ENCODE results near the gene APOD.

Gene APOD

DNA sequence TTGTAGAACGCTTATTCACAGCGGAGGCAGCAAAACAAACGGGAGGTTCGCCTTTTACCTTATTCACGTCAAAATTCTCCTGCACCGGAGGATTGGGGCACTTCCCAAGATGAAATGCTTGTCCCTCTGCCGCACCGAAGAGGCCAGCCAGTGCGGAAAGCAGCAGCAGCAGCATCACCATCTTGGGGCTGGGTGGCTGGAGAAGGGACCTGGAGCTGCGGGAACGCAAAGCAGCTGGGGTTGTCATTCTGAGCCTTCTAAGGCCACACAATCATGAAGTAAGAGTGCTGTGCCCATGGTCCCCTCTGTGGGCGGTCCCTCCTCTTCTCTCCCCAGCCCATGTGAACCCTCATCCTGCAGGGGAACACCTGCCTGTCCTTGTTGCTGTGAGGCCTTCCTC lies 4.5 kb downstream of the APOD start:
- H3K27me3 Mint-ChIP-seq: no peaks in the 10 kb centered on the region
- H3K4me1 Mint-ChIP-seq (ENCODE audit: low read depth): peaks cover 11% of the 10 kb centered on the region
- H3K27ac Mint-ChIP-seq: no peak overlapping the region
- H3K4me3 Mint-ChIP-seq: no peak overlapping the region
- no peaks in the 10 kb centered on the region for H3K36me3 Mint-ChIP-seq (ENCODE audit: low read depth)
- H3K9me3 Mint-ChIP-seq: no peaks in the 10 kb centered on the region

DNA sequence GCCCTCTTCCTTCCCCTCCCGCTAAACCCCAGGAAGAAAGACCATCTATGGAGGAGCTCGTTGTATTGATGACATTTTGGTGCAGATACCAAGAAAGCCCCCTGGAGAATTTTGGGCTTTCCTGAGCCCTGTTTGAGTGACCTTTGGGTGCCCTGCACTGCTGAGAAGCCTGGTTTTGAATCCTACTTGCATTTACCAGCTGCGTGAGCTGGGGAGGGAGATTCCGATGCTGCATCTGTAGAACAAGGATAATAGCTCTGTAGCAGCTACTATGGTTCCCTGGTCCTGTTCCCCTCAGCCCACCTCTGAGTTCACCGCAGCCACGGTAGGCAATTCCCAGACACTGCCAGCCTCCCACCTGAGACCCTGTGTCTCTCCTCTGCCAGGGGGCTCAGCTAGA lies 5.2 kb downstream of the APOD start:
- peaks cover 8% of the 10 kb centered on the region for H3K4me1 Mint-ChIP-seq (ENCODE audit: low read depth)
- no peak overlapping the region for H3K27ac Mint-ChIP-seq
- H3K9me3 Mint-ChIP-seq: no peaks in the 10 kb centered on the region
- no peaks in the 10 kb centered on the region for H3K36me3 Mint-ChIP-seq (ENCODE audit: low read depth)
- H3K27me3 Mint-ChIP-seq: no peaks in the 10 kb centered on the region
- H3K4me3 Mint-ChIP-seq: no peak overlapping the region

- H3K4me3 Mint-ChIP-seq: no peak overlapping the region
- H3K4me1 Mint-ChIP-seq (ENCODE audit: low read depth): peaks cover 8% of the 10 kb centered on the region
- H3K27ac Mint-ChIP-seq: no peak overlapping the region
- H3K36me3 Mint-ChIP-seq (ENCODE audit: low read depth): no peaks in the 10 kb centered on the region
- H3K27me3 Mint-ChIP-seq: no peaks in the 10 kb centered on the region
- H3K9me3 Mint-ChIP-seq: no peaks in the 10 kb centered on the region
These were observed 6.0 kb downstream of the APOD start for GRCh38 chr3:195577645-195578177.

DNA sequence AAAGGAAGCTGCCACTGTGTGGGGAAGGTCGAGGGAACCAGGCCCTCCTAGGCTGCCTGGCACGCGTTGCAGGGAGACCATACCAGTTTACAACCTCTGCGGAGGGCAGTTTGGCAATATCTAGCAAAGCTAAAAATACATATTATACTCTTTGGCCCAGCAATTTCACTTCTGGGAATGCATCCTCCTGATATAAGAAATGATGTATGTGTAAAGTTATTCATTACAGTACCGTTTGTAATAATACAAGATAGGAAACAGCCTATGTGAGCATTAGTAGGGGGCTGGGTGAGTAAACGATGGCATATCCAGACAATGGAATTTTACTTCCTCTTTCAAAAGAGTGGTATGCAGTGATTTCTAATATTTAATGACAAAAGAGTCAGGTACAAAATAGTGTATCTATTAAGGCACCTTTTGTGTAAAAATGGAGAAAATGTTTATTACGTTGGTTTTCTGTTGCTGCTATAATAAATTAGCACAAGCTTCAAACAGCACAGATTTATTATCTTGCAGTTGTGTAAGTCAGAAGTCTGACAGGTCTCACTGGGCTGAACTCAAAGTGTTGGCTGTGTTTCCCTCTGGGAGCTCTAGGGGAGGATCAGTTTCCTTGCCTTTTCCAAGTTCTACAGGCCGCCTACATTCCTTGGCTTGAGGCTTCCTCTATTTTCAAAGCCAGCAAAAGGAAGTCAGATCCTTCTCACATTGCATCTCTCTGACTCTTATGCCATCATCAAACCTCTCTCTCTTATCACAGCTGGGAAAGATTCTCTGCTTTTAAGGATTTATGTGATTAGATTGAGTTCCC lies 9.0 kb downstream of the APOD start:
- Mint-ChIP-seq H3K27ac (no peak overlapping the region), H3K36me3 (ENCODE audit: low read depth) (no peaks in the 10 kb centered on the region), H3K4me3 (no peak overlapping the region), H3K9me3 (no peaks in the 10 kb centered on the region), H3K27me3 (no peaks in the 10 kb centered on the region), H3K4me1 (ENCODE audit: low read depth) (no peaks in the 10 kb centered on the region)

GRCh38 chr3:195573611-195574496 lies 9.9 kb downstream of the APOD start:
- H3K4me3 Mint-ChIP-seq: no peak overlapping the region
- no peaks in the 10 kb centered on the region for H3K4me1 Mint-ChIP-seq (ENCODE audit: low read depth)
- no peaks in the 10 kb centered on the region for H3K36me3 Mint-ChIP-seq (ENCODE audit: low read depth)
- no peaks in the 10 kb centered on the region for H3K27me3 Mint-ChIP-seq
- H3K9me3 Mint-ChIP-seq: no peaks in the 10 kb centered on the region
- no peak overlapping the region for H3K27ac Mint-ChIP-seq

DNA sequence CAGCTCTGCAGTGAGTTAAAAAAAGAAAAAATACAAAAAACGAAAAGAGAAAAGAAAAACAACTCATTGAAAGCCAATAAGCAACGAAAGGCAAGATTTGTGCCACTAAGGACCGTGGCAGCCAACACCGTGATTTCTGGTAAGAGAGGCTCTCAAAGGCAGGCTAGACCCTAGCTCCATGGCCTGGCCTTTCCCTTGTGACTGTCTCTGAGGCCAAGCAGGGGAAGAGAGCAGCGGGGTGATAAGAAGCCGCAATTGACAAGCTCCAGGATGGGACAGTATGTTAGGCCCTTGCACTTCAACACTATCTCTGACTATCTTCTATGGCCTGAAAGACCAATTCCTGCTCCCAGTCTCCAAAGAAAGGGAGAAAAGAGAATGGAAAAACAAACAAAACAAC lies 12.4 kb downstream of the APOD start:
- no peaks in the 10 kb centered on the region for H3K4me1 Mint-ChIP-seq (ENCODE audit: low read depth)
- no peaks in the 10 kb centered on the region for H3K9me3 Mint-ChIP-seq
- no peak overlapping the region for H3K27ac Mint-ChIP-seq
- no peaks in the 10 kb centered on the region for H3K27me3 Mint-ChIP-seq
- H3K4me3 Mint-ChIP-seq: no peak overlapping the region
- no peaks in the 10 kb centered on the region for H3K36me3 Mint-ChIP-seq (ENCODE audit: low read depth)

GRCh38 chr3:195570912-195571311 lies 12.8 kb downstream of the APOD start:
- Mint-ChIP-seq H3K27ac (no peak overlapping the region), H3K27me3 (no peaks in the 10 kb centered on the region), H3K4me1 (ENCODE audit: low read depth) (no peaks in the 10 kb centered on the region), H3K4me3 (no peak overlapping the region), H3K9me3 (no peaks in the 10 kb centered on the region), H3K36me3 (ENCODE audit: low read depth) (no peaks in the 10 kb centered on the region)

DNA sequence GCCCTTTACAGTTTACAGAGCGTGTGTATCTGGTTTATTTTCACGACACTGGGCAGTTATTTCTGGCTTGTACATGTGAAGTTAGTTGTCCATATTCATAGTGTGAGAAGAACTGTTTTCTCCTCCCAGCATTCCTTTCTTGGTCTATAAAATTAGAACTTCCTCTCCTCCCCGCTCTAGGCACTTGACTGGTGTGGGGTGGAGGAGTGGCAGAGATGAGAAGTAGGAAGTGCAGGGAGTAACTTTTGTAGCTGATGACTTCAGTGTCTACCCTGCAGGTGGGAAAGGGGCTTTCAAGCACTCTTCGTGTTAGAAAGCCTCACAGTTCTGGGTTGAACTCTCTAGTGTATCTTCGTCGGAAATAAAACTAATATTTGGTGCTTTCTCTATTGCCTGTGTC lies 13.4 kb downstream of the APOD start:
- H3K9me3 Mint-ChIP-seq: no peaks in the 10 kb centered on the region
- H3K36me3 Mint-ChIP-seq (ENCODE audit: low read depth): no peaks in the 10 kb centered on the region
- no peak overlapping the region for H3K27ac Mint-ChIP-seq
- no peak overlapping the region for H3K4me3 Mint-ChIP-seq
- no peaks in the 10 kb centered on the region for H3K27me3 Mint-ChIP-seq
- no peaks in the 10 kb centered on the region for H3K4me1 Mint-ChIP-seq (ENCODE audit: low read depth)

- no peak overlapping the region for H3K4me3 Mint-ChIP-seq
- no peak overlapping the region for H3K27ac Mint-ChIP-seq
- no peaks in the 10 kb centered on the region for H3K36me3 Mint-ChIP-seq (ENCODE audit: low read depth)
- no peaks in the 10 kb centered on the region for H3K4me1 Mint-ChIP-seq (ENCODE audit: low read depth)
- H3K27me3 Mint-ChIP-seq: no peaks in the 10 kb centered on the region
- no peaks in the 10 kb centered on the region for H3K9me3 Mint-ChIP-seq
These were observed 15.1 kb downstream of the APOD start for GRCh38 chr3:195568630-195569029.

DNA sequence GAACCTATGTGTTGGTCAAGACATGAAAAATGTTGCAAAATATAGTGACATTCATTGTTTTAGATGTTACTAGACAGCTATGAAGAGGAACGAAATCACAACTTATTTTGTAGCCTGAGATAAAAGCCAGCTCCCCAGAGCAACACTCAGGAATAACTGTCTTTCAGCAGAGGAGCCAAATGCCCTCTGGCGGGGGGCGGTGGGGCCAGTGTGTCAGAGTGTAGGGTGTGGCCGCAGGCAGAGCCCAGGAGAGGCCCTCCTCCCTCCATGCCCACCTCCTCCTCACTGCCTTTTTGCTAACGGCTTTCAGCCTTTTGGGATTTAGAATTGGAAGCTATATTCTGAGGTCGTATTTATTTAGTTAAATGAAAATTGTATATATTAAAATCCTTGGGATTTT lies 16.9 kb downstream of the APOD start:
- no peaks in the 10 kb centered on the region for H3K27me3 Mint-ChIP-seq
- H3K27ac Mint-ChIP-seq: no peak overlapping the region
- no peak overlapping the region for H3K4me3 Mint-ChIP-seq
- H3K4me1 Mint-ChIP-seq (ENCODE audit: low read depth): no peaks in the 10 kb centered on the region
- H3K36me3 Mint-ChIP-seq (ENCODE audit: low read depth): no peaks in the 10 kb centered on the region
- no peaks in the 10 kb centered on the region for H3K9me3 Mint-ChIP-seq

DNA sequence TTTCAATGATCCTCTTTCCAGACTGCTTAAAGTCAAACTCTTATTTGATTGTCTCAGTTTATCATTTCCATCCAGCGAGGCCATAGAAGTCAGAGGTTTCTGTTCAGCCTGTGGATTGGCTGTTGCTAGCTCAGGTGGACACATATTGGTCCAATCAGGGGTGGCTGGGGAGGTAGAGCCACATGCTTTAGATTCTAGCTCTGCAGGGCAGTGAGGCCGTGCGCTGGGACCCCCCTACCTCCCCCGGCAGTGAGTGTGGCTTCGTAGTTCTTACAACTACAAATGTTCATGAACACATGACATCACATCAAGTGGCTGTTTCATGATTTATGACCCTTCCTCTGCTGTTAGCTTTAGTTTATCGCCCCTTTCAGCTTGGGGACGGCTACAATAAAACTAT lies 18.0 kb downstream of the APOD start:
- H3K27ac Mint-ChIP-seq: no peak overlapping the region
- H3K27me3 Mint-ChIP-seq: no peaks in the 10 kb centered on the region
- H3K9me3 Mint-ChIP-seq: no peaks in the 10 kb centered on the region
- H3K36me3 Mint-ChIP-seq (ENCODE audit: low read depth): no peaks in the 10 kb centered on the region
- no peak overlapping the region for H3K4me3 Mint-ChIP-seq
- H3K4me1 Mint-ChIP-seq (ENCODE audit: low read depth): no peaks in the 10 kb centered on the region

- H3K27me3 Mint-ChIP-seq: no peaks in the 10 kb centered on the region
- H3K9me3 Mint-ChIP-seq: no peaks in the 10 kb centered on the region
- no peaks in the 10 kb centered on the region for H3K36me3 Mint-ChIP-seq (ENCODE audit: low read depth)
- peaks cover 10% of the 10 kb centered on the region for H3K4me1 Mint-ChIP-seq (ENCODE audit: low read depth)
- no peak overlapping the region for H3K27ac Mint-ChIP-seq
- no peak overlapping the region for H3K4me3 Mint-ChIP-seq
These were observed 20.4 kb downstream of the APOD start for GRCh38 chr3:195563317-195563716.

DNA sequence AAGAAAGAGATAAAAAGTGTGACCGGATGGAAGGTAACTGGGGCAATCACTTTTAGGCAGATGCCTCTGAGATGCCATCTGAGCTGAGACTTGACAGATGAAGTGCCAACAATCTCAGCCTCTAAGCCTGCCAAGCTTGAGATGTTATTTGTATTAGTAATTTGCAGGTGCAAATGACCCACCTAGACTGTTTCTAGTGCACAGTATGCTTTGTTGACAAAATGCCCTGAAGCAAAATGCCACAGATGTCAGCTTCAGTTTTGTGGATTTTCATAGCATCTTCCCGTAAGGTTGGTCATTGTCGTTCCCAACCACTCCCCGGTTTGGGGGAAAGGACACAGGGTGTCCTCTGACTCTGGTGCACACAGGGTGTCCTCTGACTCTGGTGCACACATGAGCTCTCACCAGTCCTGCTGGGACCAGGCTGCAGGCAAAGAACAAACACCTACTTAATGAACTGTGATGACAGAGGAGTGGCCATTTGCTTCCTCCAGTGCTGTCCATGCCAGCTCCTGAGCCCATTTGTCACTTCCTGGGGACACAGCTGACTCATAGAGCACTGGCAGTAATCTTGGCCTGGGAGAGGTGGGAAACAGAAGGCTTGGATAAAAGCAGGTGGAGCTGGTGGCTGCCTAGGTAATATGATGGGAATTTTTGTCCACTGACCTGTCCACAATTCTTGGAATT lies 23.9 kb downstream of the APOD start:
- Mint-ChIP-seq H3K27me3 (no peaks in the 10 kb centered on the region), H3K4me3 (no peak overlapping the region), H3K4me1 (ENCODE audit: low read depth) (peaks cover 25% of the 10 kb centered on the region), H3K36me3 (ENCODE audit: low read depth) (no peaks in the 10 kb centered on the region), H3K27ac (no peak overlapping the region), H3K9me3 (no peaks in the 10 kb centered on the region)

DNA sequence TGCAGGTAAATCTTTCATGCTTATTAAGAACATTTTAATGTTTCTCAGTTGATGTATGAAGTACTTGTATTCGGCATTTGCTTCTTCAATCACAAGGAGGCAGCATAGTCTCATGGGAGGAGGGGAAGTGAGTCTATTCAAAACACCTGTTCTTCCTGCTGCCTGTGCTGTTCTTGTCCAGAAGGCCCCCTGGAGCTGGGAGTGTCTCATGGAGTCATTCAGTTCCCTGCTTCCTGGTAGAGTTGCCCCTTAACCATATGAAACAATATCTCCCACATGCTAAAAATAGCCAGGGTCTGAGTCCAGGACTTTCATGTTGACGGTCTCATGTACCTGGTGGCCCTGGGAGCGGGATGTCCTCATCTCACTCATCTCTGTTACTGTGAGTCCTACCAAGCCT lies 25.1 kb downstream of the APOD start:
- H3K36me3 Mint-ChIP-seq (ENCODE audit: low read depth): no peaks in the 10 kb centered on the region
- peak overlapping the region; percentile 22 for H3K27ac Mint-ChIP-seq
- no peaks in the 10 kb centered on the region for H3K27me3 Mint-ChIP-seq
- peaks cover 26% of the 10 kb centered on the region for H3K4me1 Mint-ChIP-seq (ENCODE audit: low read depth)
- no peak overlapping the region for H3K4me3 Mint-ChIP-seq
- no peaks in the 10 kb centered on the region for H3K9me3 Mint-ChIP-seq

- Mint-ChIP-seq H3K27me3 (no peaks in the 10 kb centered on the region), H3K4me1 (ENCODE audit: low read depth) (peaks cover 36% of the 10 kb centered on the region), H3K4me3 (no peak overlapping the region), H3K36me3 (ENCODE audit: low read depth) (no peaks in the 10 kb centered on the region), H3K9me3 (no peaks in the 10 kb centered on the region), H3K27ac (no peak overlapping the region)
These were observed 26.4 kb downstream of the APOD start for GRCh38 chr3:195557322-195557721.

Measured in stimulated activated naive CD8-positive, alpha-beta T cell treated with anti-CD3 and anti-CD28 coated beads, Interleukin-15, Interleukin-2, amounts not matched to agents 100 ng/mL and 50 ng/mL, for 24 hours (primary cell).